WERI-Rb-1 (cell line): ENCODE data around the gene CRIP1.

Source experiments
- DNase-seq: peaks from one replicate; pipeline ENCODE4 v3.0.0-alpha.2; 2020
- H3K27ac ChIP-seq: fragments of 250-450 bp; sonication (Bioruptor Pico); 2 replicates; pipeline ENCODE4 v1.5.1; 2020; ENCODE audit warnings: mild to moderate bottlenecking, moderate library complexity
- H3K27me3 ChIP-seq: fragments of 250-450 bp; sonication (Bioruptor Pico); 2 replicates; pipeline ENCODE4 v1.5.1; 2021; ENCODE audit warnings: mild to moderate bottlenecking, low read depth, moderate library complexity; ENCODE audit not compliant: insufficient read depth, severe bottlenecking
- H3K36me3 ChIP-seq: fragments of 250-450 bp; sonication (Bioruptor Pico); 2 replicates; pipeline ENCODE4 v1.5.1; 2020; ENCODE audit warnings: mild to moderate bottlenecking, moderate library complexity
- H3K4me3 ChIP-seq: 2 replicates; pipeline ENCODE4 v1.5.1; 2011; ENCODE audit warnings: low read depth, mild to moderate bottlenecking, control low read depth, low read length
- H3K9me3 ChIP-seq: fragments of 250-450 bp; sonication (Bioruptor Pico); 2 replicates; pipeline ENCODE4 v1.5.1; 2021; ENCODE audit warnings: mild to moderate bottlenecking, moderate library complexity; ENCODE audit not compliant: severe bottlenecking
- TF ChIP-seq, protein P1 (sequence below): IDR thresholded peaks from 2 replicates; pipeline ENCODE4 v1.5.1; 2011; ENCODE audit warnings: low read depth, mild to moderate bottlenecking, control low read depth, inconsistent platforms, low read length

Gene CRIP1

DNA sequence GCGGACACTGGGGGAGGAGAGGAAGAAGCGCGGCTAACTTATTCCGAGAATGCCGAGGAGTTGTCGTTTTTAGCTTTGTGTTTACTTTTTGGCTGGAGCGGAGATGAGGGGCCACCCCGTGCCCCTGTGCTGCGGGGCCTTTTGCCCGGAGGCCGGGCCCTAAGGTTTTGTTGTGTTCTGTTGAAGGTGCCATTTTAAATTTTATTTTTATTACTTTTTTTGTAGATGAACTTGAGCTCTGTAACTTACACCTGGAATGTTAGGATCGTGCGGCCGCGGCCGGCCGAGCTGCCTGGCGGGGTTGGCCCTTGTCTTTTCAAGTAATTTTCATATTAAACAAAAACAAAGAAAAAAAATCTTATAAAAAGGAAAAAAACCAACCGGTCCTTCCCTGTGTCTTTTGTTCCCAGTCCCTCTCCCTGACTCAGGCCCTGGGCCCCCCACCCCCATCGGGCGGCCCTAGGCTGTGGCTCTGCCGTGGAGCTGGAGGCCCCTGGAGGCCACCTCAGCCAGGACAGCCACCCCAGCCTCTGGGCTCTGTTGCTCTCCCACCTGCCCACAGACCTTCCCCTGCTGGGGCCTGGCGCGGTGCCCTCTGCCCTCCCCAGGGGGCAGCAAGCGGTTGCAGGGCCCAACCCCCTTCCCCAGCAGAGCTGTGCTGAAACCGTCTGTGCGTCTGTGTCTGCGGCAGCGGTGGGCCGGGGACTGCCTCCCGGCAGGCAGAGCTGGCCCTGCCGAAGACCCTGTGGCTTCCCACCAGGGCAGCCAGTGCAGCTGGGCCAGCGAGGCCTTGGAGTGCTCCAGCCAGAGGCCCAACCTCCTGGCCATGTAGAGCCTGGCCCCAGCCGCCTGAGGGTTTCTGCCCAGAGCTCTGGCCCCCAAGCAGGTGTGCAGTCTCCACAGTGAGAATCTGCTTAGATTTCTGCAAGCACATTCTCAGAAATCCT lies 16.1 kb upstream of the CRIP1 start:
- DNase-seq: no peak
- Histone ChIP-seq H3K36me3 (peaks cover 24% of the 10 kb centered on the region), H3K4me3 (no peak overlapping the region), H3K9me3 (no peaks in the 10 kb centered on the region), H3K27me3 (no peaks in the 10 kb centered on the region), H3K27ac (peak overlapping the region; percentile 26)
- TF ChIP-seq, protein P1, sequence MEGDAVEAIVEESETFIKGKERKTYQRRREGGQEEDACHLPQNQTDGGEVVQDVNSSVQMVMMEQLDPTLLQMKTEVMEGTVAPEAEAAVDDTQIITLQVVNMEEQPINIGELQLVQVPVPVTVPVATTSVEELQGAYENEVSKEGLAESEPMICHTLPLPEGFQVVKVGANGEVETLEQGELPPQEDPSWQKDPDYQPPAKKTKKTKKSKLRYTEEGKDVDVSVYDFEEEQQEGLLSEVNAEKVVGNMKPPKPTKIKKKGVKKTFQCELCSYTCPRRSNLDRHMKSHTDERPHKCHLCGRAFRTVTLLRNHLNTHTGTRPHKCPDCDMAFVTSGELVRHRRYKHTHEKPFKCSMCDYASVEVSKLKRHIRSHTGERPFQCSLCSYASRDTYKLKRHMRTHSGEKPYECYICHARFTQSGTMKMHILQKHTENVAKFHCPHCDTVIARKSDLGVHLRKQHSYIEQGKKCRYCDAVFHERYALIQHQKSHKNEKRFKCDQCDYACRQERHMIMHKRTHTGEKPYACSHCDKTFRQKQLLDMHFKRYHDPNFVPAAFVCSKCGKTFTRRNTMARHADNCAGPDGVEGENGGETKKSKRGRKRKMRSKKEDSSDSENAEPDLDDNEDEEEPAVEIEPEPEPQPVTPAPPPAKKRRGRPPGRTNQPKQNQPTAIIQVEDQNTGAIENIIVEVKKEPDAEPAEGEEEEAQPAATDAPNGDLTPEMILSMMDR: no peak

DNA sequence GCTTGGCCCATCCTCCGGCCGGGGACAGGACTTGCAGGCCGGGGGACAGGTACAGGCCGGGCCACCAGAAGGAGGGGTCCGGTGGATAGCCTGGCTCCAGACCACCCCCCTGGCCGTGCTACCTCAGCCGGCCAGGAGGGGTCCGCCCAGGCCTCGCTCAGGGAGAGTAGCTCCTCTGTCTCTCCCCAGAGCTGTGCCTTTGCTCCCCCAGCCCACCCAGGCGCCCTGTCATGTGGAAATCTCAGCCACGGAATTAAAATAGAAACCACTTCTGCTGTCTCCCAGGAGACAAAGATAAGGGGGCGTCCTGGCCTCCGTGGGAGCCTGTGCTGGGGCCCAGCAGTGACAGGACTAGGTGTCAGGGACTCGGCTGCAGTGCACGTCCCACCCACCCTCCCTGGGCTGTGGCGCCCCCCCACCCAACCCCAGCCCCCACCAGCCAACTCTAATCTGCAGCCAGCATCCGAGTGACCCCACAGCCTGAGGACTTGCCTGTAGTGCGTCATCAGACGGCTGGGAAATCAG lies 15.3 kb upstream of the CRIP1 start:
- no peak for DNase-seq
- H3K27me3 ChIP-seq: no peaks in the 10 kb centered on the region
- no peak overlapping the region for H3K4me3 ChIP-seq
- TF ChIP-seq, protein P1: peak; percentile 43; the same call in 1 of the 2 replicates
- H3K27ac ChIP-seq: peak overlapping the region; percentile 26
- H3K36me3 ChIP-seq: peaks cover 24% of the 10 kb centered on the region
- H3K9me3 ChIP-seq: no peaks in the 10 kb centered on the region

DNA sequence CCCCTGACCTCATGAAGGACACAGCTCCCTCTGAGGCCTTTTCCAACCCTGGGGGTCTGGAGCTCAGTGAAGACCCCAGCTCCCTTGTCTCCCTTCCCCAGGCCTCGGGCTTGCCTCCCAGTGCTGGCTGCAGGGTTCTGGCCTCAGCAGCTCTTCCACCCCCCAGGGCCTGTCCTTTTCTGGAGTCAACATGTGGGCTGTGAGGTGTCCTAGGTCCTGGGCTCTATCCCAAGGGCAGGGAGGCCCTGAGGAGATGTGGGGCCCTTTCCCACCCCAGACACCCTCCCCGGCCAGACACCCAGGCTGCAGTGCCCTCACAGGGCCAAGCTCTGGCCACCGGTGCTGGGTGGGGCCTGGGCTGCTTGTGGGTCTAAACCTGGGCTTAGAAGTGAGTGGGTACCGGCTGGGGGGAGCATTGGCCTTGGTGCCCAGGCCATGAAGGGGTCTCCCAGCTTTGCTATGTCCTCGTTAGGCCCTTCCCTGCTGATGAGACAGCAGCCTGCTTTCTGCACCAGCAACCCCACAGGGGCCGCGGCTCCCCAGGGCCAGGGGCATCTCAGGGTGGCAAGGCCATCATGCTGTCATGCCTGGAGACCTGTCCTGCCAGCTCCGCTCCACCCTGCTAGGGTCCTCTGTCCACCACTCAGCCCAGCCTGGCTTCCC lies 14.7 kb upstream of the CRIP1 start:
- Histone ChIP-seq H3K27ac (no peak overlapping the region), H3K9me3 (no peaks in the 10 kb centered on the region), H3K36me3 (peaks cover 19% of the 10 kb centered on the region), H3K4me3 (no peak overlapping the region), H3K27me3 (no peaks in the 10 kb centered on the region)
- TF ChIP-seq, protein P1: no peak
- no peak for DNase-seq

DNA sequence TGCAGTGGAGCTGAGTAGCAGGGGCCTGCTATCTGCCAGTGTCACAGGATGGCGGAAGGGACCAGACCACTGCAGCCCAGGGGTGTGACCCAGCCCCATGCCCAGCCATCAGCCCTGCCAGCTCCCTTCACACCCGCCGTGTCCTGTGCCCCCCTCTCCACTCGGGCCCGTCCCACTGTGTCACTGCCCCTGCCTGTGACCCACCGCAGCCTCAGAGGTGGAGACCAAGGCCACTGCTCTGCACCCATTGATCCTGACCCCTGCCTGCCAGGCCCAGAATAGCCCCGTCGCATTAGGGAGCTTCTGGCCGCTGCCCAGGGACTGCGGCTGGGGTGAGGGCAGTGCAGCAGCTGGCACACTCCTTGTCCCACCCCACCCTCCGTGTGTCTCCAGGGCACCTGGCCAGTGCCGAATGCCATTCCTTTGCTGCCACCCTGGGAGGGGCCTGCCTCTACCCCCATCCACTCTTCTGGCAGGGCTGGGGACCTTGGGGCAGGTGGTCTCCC lies 14.1 kb upstream of the CRIP1 start:
- no peaks in the 10 kb centered on the region for H3K9me3 ChIP-seq
- DNase-seq: no peak
- H3K27me3 ChIP-seq: no peaks in the 10 kb centered on the region
- H3K27ac ChIP-seq: no peak overlapping the region
- no peak overlapping the region for H3K4me3 ChIP-seq
- TF ChIP-seq, protein P1: no peak
- H3K36me3 ChIP-seq: peaks cover 13% of the 10 kb centered on the region

DNA sequence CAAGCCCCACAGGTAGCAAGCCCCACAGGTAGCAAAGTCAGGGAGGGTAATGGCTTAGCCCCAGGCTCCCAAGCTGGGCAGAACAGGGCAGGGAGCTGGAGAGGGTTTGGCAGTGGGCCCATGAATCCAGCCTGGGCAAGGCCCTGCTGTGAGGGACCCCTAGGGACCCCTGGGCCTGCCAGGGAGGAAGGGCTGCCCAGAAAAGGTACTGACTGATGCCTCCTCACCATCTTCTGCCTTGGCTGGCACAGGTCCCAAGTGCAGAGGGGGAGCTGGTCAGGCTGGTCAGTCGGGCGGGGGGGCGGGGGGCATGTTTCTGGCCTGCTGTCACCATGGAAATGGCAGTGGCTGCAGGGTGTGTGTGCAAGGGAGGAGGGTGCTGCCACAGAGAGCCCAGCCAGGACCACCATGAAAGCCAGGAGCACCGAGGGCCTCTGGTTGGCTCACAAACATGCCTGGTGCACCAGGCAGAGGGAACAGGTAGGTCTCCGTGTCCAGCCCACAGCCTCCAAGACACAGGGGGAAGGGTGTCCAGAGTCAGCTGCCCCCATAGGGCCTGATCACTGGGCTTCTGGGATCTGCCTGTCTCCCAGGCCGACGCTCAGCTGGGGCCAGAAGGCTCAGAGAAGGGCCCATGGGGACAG lies 13.5 kb upstream of the CRIP1 start:
- H3K36me3 ChIP-seq: peaks cover 10% of the 10 kb centered on the region
- no peaks in the 10 kb centered on the region for H3K27me3 ChIP-seq
- H3K27ac ChIP-seq: peak overlapping the region; percentile 93
- DNase-seq: no peak
- TF ChIP-seq, protein P1: no peak
- no peaks in the 10 kb centered on the region for H3K9me3 ChIP-seq
- peak overlapping the region; percentile 61 for H3K4me3 ChIP-seq
